Measurements from ENCODE around the gene CCDC154. TPM values are rescaled to one million over a fixed set of nuclear protein-coding genes. Genes with fewer than 3 reads are reported as not detected.
"Not testable (repeated sequence)": the region's sequence is repeated elsewhere in the genome, so short reads cannot be mapped to it uniquely, and the experiment has no call there.

CCDC154 gene
- total and polyA plus RNA-seq, 3 experiments from 2014 or later, result 2.3 to 2.8 TPM; not detected in 1

- H3K9me3 Mint-ChIP-seq; DNase-seq; H3K4me3 ChIP-seq (ENCODE audit: low read length); H3K4me3 Mint-ChIP-seq; H3K9me3 ChIP-seq (ENCODE audit: low read length); H3K27me3 ChIP-seq (ENCODE audit: insufficient read depth, low read length, poor library complexity, severe bottlenecking); H3K27ac ChIP-seq (ENCODE audit: low read depth, low read length); H3K4me1 ChIP-seq (ENCODE audit: insufficient read depth, low read length); H3K27me3 Mint-ChIP-seq; H3K36me3 Mint-ChIP-seq; H3K4me1 Mint-ChIP-seq; H3K36me3 ChIP-seq (ENCODE audit: insufficient read depth, low read length); CTCF ChIA-PET: not testable (repeated sequence)
- peak overlapping the region in 1 of 8 donors; percentile 26 for H3K27ac Mint-ChIP-seq
- POLR2A ChIA-PET, result interaction anchor here (0.7 kb wide), 1 partner anchor 13 kb away, joined by 5 read pairs; no protein-coding TSS in a partner anchor
These were observed 4.7 kb downstream of the CCDC154 start for GRCh38 chr16:1439699-1440074.

DNA sequence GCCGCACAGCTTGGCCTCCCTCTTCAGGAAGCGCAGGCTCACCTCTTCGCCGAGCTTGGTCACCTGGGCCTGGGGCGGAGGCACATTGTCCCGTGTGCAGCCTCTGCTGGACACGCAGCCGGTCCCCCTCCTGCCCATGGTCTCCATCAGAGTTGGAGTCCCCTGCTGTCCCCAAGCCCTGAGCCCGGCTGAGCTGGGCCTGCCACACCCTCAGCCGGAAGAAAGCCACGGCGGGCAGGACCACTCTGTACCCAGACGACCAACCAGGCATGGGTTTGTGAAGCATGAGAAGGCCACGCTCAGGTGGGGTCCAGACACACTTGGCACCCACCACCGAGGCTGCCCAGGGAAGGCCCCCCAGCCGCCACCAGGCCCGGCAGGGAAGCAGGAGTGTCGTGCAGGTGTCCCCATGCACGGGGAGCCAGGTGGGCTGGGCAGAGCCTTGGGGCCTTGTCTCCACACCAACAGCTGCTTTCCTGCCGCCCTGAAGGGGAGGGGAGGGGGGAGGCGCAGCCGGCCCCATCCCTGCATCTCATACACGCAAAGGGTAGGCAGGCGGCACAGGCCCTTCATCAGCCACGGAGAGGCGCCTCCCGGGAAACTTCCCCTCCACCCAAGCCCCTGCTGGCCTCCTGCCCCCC is 5.2 kb downstream of the CCDC154 start:
- Histone ChIP-seq H3K9me3 (ENCODE audit: low read length) (no peaks in the 10 kb centered on the region), H3K27me3 (ENCODE audit: insufficient read depth, low read length, poor library complexity, severe bottlenecking) (no peaks in the 10 kb centered on the region), H3K4me1 (ENCODE audit: insufficient read depth, low read length) (no peaks in the 10 kb centered on the region), H3K4me3 (ENCODE audit: low read length) (no peak overlapping the region), H3K27ac (ENCODE audit: low read depth, low read length) (no peak overlapping the region), H3K36me3 (ENCODE audit: insufficient read depth, low read length) (no peaks in the 10 kb centered on the region)
- ChIA-PET CTCF (no interaction called here), POLR2A (no interaction called here)
- Mint-ChIP-seq H3K27ac (no peak overlapping the region), H3K36me3 (no peaks in the 10 kb centered on the region), H3K4me3 (no peak overlapping the region), H3K27me3 (no peaks in the 10 kb centered on the region), H3K9me3 (no peaks in the 10 kb centered on the region), H3K4me1 (no peaks in the 10 kb centered on the region)
- DNase-seq, result no peak

GRCh38 chr16:1438229-1439057 is 5.9 kb downstream of the CCDC154 start:
- no peak overlapping the region for H3K4me3 Mint-ChIP-seq
- H3K9me3 ChIP-seq (ENCODE audit: low read length), result no peaks in the 10 kb centered on the region
- POLR2A ChIA-PET, result interaction anchor here (0.6 kb wide), 1 partner anchor 24 kb away, joined by 3 read pairs; no protein-coding TSS in a partner anchor
- no peak overlapping the region for H3K4me3 ChIP-seq (ENCODE audit: low read length)
- H3K27ac ChIP-seq (ENCODE audit: low read depth, low read length), result no peak overlapping the region
- H3K27me3 ChIP-seq (ENCODE audit: insufficient read depth, low read length, poor library complexity, severe bottlenecking), result no peaks in the 10 kb centered on the region
- no peaks in the 10 kb centered on the region for H3K27me3 Mint-ChIP-seq
- H3K4me1 Mint-ChIP-seq, result no peaks in the 10 kb centered on the region
- no peaks in the 10 kb centered on the region for H3K4me1 ChIP-seq (ENCODE audit: insufficient read depth, low read length)
- no peaks in the 10 kb centered on the region for H3K36me3 ChIP-seq (ENCODE audit: insufficient read depth, low read length)
- no peak for DNase-seq
- CTCF ChIA-PET, result no interaction called here
- H3K9me3 Mint-ChIP-seq, result no peaks in the 10 kb centered on the region
- no peaks in the 10 kb centered on the region for H3K36me3 Mint-ChIP-seq
- H3K27ac Mint-ChIP-seq, result no peak overlapping the region

DNA sequence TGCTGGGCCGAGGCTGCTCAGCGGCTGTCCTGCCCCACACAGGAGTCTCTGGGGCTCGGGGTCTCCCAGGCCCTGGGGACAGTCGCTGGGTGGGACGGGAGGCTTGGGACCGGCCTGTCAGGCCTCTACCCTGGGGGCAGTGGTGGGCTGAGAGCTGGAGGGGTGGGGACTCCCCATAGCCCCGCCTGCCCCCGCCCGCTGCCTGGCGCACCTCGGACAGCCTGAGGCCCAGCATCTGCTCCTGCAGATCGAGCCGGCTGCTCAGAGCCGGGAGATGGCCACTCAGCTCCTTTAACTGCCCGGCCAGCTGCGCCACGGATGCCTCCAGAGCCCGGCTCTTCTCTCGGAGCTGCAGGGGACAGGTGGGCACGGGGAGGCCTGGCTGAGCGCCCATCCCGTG is 6.8 kb downstream of the CCDC154 start:
- H3K36me3 Mint-ChIP-seq, result no peaks in the 10 kb centered on the region
- no peak overlapping the region for H3K27ac ChIP-seq (ENCODE audit: low read depth, low read length)
- H3K4me3 Mint-ChIP-seq, result no peak overlapping the region
- no peaks in the 10 kb centered on the region for H3K4me1 Mint-ChIP-seq
- H3K9me3 ChIP-seq (ENCODE audit: low read length), result no peaks in the 10 kb centered on the region
- ChIA-PET CTCF (no interaction called here), POLR2A (no interaction called here)
- no peaks in the 10 kb centered on the region for H3K27me3 Mint-ChIP-seq
- no peaks in the 10 kb centered on the region for H3K27me3 ChIP-seq (ENCODE audit: insufficient read depth, low read length, poor library complexity, severe bottlenecking)
- no peaks in the 10 kb centered on the region for H3K36me3 ChIP-seq (ENCODE audit: insufficient read depth, low read length)
- DNase-seq, result no peak
- H3K4me1 ChIP-seq (ENCODE audit: insufficient read depth, low read length), result no peaks in the 10 kb centered on the region
- H3K9me3 Mint-ChIP-seq, result no peaks in the 10 kb centered on the region
- no peak overlapping the region for H3K4me3 ChIP-seq (ENCODE audit: low read length)
- no peak overlapping the region for H3K27ac Mint-ChIP-seq

DNA sequence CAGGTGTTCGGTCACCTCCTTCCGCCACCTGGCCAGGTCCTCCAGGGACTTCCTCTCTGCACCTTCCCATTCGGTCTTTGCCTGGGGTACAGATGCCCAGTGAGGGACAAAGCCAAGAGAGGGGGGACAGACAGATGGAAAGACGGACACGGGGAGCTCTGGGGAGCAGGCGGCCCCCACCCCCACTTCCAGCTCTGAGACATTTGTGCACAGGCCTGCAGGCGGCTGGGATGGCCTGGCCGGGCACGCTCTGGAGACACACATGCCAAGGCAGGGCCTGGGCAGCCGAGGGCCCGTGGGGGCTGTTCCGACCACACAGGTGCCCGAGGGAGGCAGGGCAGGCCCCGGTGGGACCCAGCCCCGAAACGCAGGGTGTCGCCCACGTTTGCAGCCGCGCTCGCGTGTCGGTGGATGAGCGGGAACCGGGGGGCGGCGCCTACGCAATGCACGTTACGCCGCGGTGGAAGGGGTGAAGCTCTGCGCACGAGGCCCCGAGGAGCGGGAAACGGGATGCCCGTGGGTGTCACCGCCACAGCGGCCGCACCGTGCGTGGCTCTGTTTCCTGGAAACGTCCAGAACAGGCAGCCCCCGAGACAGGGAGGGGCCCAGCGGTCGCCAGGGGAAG is 7.5 kb downstream of the CCDC154 start:
- Mint-ChIP-seq H3K27ac (no peak overlapping the region), H3K4me1 (peaks cover 0 to 5% (median 0%) of the 10 kb centered on the region in 3 donors), H3K36me3 (no peaks in the 10 kb centered on the region), H3K4me3 (no peak overlapping the region), H3K27me3 (no peaks in the 10 kb centered on the region), H3K9me3 (no peaks in the 10 kb centered on the region)
- no peaks in the 10 kb centered on the region for H3K4me1 ChIP-seq (ENCODE audit: insufficient read depth, low read length)
- no peaks in the 10 kb centered on the region for H3K9me3 ChIP-seq (ENCODE audit: low read length)
- ChIA-PET POLR2A (no interaction called here), CTCF (no interaction called here)
- no peak overlapping the region for H3K4me3 ChIP-seq (ENCODE audit: low read length)
- no peak overlapping the region for H3K27ac ChIP-seq (ENCODE audit: low read depth, low read length)
- DNase-seq, result no peak
- H3K36me3 ChIP-seq (ENCODE audit: insufficient read depth, low read length), result no peaks in the 10 kb centered on the region
- H3K27me3 ChIP-seq (ENCODE audit: insufficient read depth, low read length, poor library complexity, severe bottlenecking), result no peaks in the 10 kb centered on the region

DNA sequence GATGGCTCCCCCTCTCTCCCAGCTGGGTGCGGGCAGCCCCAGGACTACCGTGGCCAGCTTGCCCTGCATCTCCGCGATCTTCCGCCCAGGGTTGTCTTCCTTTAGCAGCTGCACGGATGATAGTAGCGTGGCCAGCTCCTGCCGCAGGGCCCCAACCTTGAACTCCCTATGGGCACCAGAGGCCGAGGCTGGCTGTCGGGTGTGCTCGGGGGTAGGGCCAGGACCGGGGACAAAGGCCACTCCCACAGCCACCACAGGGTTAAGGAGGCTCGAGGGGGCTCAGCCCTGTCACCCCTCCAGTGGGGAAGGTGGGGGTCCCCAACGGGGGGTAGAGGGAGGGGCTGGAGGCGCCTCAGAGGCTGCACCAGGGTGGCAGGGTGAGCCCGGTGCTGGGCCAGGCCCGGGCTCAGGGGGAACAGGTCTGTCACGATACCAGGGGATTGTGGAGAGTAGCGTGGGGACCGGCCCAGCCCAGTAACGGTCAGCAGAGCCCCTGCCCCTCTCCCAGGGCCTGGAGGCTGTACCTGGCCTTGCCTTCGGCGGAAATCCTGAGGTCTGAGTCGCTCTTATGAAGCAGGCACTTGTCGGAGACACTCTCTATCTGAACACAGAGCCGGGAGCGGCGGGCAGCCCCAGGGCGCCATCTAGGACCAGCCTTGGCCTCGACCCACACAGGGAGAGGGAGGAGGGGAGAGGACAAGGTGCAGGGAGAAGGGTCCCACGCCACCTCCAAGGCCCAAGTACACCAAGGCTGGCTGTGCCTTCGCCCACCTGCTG is 8.2 kb downstream of the CCDC154 start:
- CTCF ChIA-PET, result interaction anchor here (1.1 kb wide), 1 partner anchor 42 kb away, joined by 3 read pairs; no protein-coding TSS in a partner anchor
- Mint-ChIP-seq H3K4me1 (peaks cover 0 to 5% (median 0%) of the 10 kb centered on the region in 3 donors), H3K27ac (peak overlapping the region in 1 of 8 donors; percentile 78), H3K9me3 (no peaks in the 10 kb centered on the region), H3K36me3 (no peaks in the 10 kb centered on the region), H3K27me3 (no peaks in the 10 kb centered on the region), H3K4me3 (no peak overlapping the region)
- POLR2A ChIA-PET, result no interaction called here
- Histone ChIP-seq H3K4me3 (ENCODE audit: low read length) (no peak overlapping the region), H3K36me3 (ENCODE audit: insufficient read depth, low read length) (no peaks in the 10 kb centered on the region), H3K9me3 (ENCODE audit: low read length) (no peaks in the 10 kb centered on the region), H3K27me3 (ENCODE audit: insufficient read depth, low read length, poor library complexity, severe bottlenecking) (no peaks in the 10 kb centered on the region), H3K27ac (ENCODE audit: low read depth, low read length) (no peak overlapping the region), H3K4me1 (ENCODE audit: insufficient read depth, low read length) (no peaks in the 10 kb centered on the region)
- DNase-seq, result no peak

DNA sequence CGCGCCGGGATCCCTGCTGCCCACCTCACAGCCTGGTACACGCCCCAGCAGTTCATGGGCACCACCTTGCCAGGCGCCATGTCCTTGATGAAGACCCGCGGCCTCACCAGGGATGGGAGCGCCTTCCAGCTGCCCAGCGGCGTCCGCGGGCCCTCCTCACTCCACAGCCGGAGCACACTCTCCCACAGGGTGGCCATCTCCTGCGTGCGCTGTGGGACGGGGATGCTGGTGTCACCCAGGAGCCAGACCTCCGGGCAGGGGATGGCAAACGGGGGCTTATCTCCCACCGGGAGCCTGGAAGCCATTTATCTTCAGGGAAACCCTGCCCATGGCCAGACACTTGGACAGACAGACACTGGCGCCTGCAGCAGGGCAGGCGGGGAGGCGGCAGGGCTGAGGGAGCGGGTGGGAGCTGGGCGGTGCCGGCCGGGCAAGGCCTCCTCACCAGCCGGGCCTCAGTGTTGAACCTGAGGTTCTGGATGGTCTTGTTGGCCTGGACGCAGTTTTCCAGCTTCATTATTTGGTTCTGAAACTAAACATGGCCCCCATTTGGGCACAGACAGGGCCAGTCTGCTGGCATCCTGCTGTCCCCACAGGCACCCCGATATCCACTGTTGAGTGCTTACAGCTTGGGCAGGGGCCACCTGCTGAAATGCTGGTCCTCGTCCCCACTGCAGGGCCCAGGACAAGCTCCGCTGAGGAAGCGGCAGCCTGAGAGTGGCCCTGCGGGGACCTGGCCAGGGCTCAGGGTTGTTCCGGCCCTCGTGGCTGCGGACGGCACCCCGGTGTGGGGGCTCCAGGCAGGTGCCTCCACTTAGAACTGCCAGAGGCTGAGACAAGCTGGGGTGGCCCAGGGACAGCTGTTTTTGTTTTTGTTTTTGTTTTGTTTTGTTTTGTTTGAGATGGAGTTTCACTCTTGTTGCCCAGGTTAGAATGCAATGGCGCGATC is 9.4 kb downstream of the CCDC154 start:
- DNase-seq, result no peak
- ChIA-PET POLR2A (interaction anchor here (0.9 kb wide), 1 partner anchor 59 kb away, joined by 3 read pairs; the partner anchor contains the start of gene TELO2), CTCF (interaction anchor here (1.1 kb wide), 1 partner anchor 43 kb away, joined by 3 read pairs; no protein-coding TSS in a partner anchor)
- Mint-ChIP-seq H3K36me3 (no peaks in the 10 kb centered on the region), H3K4me3 (no peak overlapping the region), H3K4me1 (peaks cover 0 to 5% (median 0%) of the 10 kb centered on the region in 3 donors), H3K27me3 (no peaks in the 10 kb centered on the region), H3K9me3 (no peaks in the 10 kb centered on the region), H3K27ac (no peak overlapping the region)
- H3K36me3 ChIP-seq (ENCODE audit: insufficient read depth, low read length), result no peaks in the 10 kb centered on the region
- no peaks in the 10 kb centered on the region for H3K27me3 ChIP-seq (ENCODE audit: insufficient read depth, low read length, poor library complexity, severe bottlenecking)
- H3K4me1 ChIP-seq (ENCODE audit: insufficient read depth, low read length), result no peaks in the 10 kb centered on the region
- H3K4me3 ChIP-seq (ENCODE audit: low read length), result no peak overlapping the region
- H3K9me3 ChIP-seq (ENCODE audit: low read length), result no peaks in the 10 kb centered on the region
- H3K27ac ChIP-seq (ENCODE audit: low read depth, low read length), result no peak overlapping the region

Data from CD8-positive, alpha-beta memory T cell (primary cell).